HuH-7.5 (cell line): ENCODE data around the gene TFDP2.

Source experiments
- DNase-seq: peaks from one replicate; pipeline ENCODE4 v3.0.0; 2011; ENCODE audit warnings: low spot score

TFDP2 gene

DNA sequence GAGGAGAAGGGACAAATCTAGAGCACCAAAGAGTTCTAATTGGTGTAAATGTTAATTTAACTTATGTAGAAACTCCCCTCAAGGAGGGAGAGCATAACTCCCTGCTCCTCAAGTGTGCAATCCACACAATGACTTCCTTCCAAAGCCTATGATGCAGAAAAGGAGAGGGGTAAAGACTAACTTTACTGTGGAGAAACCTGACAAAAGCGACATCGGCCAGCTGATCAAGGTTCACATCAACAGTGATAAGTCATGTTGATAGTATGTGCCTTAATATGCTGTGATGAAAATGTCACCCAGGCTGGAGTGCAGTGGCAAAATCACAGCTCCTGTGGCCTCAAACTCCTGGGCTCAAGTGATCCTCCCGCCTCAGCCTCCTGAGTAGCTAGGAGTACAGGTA is 76.5 kb downstream of the TFDP2 start:
- DNase-seq = no peak

DNA sequence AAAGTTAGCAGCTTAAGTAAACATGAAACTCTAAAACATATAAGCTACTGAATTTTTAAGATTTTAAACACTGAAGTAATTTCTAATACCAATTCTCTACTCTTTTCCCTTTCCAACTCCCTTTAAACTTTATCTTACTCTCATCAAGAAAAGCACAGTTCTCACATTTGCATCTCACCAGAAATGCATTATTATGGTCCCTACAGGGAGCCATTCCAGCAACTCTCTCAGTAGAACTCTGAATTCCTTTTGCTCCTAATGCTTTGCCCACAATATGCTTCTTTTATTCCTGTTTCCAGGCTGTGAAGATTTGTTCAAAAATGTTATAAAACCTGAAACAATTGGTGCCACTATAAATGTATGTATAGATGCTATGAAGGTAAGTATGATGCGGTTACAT is 83.4 kb downstream of the TFDP2 start:
- no peak for DNase-seq

DNA sequence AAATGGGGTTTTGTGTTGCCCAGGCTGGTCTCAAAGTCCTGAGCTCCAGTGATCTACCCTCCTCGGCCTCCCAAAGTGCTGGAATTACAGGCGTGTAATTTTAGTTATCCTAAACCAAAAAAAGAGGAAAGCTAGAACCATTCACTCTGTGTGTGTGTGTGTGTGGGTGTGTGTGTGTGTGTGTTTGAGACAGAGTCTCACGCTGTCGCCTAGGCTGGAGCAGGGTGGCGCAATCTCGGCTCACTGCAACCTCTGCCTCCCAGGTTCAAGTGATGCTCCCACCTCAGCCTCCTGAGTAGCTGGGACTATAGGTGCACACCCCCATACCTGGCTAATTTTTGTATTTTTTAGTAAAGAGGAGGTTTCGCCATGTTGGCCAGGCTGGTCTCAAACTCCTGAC is 84.0 kb downstream of the TFDP2 start:
- DNase-seq = no peak

DNA sequence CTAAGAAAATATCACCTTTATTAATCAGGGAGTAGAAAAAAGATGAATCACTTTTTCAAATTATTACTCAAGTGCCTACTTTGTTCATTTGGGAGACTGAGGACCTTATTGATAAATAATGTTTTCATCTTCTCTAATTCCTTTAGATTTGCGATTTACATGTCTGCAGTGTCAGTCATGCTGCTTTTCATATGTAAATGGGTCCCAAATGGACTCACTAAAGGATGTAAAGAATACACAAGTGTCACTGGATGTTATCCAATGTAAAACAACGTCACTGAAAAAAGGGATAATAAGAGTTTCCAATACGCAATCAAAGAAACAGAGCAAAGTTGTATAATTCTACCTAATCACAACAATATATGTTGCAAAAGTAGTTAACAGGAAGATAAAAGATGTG is 84.9 kb downstream of the TFDP2 start:
- no peak for DNase-seq

DNA sequence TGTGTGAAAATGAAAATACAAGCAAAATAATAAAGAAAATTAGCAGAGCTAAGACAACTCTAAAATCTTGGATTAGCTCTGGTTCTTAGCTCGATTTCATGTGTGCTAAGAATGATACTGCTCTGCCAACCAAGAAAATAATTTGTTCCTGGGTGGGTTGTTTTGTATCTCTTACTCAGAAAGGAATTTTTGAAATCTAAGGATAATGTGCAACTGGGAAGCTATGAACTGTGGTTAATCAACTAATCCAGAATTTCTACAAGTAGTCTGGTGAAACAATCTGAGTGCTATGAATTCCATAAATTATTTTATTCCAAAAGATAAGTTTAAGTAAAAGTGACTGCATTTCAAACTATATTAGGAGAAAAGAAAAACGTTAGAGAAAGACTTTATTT is 92.0 kb downstream of the TFDP2 start:
- no peak for DNase-seq

DNA sequence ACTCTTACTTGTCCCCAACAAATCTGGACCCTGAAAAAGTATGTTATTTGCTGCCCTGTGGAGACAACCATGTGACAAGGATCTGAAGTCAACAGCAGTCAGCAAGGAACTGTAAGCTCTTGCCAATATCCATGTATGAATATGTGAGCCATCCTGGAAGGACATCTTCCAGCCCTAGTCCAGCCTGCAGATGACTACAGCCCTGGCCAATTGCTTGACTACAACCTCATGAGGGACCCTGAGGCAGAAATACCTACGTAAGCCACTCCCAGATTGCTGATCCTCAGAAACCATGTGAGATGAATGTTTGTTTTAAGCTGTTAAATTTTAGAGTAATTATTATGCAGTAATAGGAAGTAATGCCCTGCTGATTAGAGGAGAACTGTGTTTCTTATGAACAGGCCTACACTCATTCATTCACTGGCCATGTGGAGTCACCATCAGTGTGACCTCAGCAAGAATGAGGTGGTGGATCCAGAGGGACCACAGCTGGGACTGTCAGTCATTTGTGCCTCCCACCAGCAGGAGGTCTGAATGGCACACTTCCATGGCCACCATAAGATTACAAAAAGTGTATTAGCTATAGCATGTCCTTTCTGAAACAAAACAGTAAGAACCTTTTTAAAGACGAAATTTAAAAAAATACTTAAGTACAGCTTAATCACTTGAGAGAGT is 92.6 kb downstream of the TFDP2 start:
- no peak for DNase-seq

DNA sequence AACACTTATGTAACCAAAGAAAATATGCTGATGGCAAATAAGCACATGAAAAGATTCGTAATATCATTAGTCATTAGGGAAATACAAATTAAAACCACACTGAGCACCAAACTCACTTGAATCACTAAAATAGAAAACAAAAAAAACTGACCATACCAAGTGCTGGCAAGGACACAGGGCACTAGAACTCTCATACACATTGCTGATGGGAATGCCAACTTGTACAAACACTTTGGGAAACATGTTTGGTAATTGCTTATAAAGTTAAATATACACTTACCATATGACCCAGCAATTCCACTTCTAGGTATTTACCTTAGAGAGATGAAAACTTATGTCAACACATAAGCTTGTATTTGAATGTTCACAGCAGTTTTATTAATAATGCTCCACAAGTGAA is 95.5 kb downstream of the TFDP2 start:
- DNase-seq = no peak

DNA sequence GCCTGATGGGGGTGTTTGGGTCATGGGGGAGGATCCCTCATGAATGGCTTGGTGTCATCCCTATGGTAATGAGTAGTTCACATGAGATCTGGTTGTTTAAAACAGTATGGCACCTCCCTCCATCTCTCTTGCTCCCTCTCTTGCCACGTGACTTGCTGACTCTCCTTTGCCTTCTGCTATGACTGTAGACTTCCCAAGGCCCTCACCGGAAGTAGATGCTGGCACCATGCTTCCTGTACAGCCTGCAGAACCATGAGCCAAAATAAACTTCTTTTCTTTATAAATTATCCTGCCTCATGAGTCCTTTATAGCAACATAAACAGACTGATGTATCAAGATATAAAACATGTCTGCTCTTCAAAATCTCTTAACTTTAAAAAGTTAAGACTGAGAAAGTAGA is 96.1 kb downstream of the TFDP2 start:
- no peak for DNase-seq

DNA sequence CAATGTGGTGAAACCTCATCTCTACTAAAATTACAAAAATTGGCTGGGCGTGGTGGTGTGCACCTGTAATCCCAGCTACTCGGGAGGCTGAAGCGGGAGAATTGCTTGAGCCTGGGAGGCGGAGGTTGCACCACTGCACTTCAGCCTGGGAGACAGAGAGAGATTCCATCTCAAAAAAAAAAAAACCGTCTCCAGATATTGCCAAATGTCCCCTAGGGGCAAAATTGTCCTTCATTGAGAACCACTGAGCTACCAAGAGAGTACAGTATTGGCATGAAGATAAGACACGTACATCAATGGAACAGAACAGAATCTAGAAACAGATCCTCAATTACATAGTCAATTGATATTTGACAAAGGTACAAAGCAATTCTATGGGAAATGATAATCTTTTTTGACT is 98.0 kb downstream of the TFDP2 start:
- DNase-seq = no peak

DNA sequence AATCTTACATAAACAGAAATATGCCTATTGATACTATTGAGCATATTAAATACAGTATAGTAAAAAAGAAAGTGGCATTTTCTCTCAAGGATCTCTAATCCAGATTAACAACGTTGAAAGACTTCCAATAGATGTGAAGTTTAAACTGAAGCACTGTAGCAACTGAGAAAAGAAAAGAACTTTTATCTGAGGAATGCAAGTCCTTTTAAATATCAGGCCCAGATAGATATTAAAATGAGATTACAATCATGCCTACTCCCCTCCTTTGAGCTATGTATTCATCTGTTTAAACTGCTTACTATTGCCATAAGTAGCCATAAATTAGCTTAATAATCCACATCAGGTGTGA is 102.3 kb downstream of the TFDP2 start:
- DNase-seq = no peak

DNA sequence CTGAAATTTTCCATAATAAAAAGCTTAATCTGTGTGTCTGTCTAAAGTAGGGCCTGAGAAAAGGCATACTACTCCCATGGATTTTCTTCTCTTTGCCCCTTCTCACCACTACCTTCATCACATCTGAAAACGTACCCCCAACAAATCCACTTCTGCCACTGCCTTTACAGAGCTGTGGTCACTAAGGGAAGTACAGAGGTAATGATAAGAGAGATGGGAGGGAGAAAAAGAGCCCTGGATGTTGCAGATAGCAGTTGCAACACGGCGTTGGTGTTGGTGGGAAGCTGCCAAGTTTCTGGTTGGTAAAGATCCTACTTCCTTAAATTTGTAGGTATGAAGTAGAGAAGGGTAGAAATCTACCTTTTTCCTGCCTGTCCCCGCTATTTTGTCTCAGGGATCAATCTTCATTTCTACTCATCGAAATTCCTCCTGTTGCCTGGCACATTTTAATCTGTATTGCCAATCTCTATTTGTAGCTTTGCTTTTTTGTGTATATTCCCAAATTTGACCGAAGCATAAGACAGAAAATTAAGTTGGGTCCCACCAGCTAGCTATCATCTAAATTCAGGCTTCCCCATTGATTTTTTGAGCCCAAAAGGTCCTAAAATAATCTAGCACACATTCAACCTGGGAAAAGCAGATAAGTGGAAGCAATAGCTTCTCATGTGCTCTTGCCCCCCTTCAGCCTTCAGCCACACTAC is 102.9 kb downstream of the TFDP2 start:
- no peak for DNase-seq

DNA sequence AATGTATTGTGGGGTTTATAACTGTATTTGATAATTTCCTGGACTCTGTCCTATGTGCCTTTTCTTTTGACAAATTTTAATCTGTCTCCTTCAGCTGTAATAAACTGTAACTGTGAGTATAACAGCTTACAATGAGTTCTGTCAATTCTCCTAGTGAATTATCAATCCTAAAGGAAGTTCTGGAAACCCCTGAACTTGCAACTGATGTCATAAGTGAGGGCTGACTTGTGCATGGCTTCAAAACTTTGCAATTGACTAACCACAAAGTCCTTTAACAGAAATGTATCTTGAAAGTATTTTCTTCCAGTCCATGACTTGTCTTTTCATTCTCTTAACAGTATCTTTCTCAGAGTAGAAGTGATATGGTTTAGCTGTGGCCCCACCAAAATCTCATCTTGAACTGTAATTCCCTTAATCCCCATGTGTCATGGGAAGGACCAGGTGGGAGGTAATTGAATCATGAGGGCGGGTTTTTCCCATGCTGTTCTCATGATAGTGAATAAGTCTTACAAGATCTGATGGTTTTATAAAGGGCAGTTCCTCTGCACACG is 108.3 kb downstream of the TFDP2 start:
- DNase-seq = no peak

DNA sequence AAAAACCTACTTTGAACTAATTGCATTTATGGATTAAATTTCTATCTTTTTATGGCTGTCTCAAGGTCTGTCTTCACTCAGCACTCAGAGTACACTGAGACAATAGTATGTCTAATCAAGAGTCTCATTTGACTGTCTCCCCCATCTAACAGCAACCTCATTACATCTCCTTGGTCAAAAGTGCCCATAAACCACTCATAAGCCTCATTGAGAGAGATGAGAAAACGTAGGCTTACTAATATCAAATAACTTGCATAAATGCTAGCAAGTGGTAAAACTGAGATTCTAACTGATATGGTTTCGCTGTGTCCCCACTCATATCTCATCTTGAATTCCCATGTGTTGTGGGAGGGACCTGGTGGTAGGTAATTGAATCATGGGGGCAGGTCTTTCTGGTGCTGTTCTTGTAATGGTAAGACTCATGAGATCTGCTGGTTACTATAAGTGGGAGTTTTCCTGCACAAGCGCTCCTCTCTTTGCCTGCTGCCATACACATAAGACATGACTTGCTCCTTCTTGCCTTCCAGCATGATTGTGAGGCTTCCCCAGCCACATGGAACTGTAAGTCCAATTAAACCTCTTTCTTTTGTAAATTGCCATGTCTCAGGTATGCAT is 113.9 kb downstream of the TFDP2 start:
- DNase-seq = no peak

DNA sequence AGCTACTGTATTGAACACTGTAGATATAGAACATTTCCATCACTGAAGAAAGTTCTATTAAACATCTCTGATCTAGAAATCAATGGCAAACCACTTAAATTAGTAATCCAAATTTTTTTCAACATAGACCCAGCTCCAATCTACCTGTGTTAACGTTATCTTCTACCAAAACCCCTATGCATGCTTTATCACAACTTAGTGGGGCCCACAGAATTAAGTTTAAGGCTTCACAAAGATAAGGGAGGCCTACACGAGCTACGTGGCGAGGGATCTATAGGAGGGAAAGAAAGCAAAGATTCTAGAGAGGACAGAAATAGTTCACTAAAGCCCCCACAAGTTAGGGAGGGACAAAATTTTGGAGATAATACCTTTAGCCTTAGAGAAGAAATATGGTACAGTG is 116.1 kb downstream of the TFDP2 start:
- DNase-seq = no peak

DNA sequence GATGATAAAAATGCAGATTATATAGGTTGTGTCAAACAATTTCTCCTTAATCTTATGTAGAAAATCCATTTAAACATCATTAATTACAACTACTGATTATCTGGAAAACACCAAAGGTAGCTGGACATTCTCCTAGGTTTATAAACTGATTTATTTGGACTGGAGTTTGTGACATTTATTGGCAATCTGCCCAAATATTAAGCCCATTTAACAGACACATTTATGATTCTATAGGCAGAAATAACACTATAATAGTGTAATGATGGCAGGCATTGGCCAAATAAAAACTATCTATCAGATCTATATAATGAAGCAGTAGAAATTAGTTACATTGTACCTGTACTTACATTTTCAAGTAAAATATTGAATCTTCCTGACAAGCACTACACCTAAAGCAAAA is 117.8 kb downstream of the TFDP2 start:
- no peak for DNase-seq

DNA sequence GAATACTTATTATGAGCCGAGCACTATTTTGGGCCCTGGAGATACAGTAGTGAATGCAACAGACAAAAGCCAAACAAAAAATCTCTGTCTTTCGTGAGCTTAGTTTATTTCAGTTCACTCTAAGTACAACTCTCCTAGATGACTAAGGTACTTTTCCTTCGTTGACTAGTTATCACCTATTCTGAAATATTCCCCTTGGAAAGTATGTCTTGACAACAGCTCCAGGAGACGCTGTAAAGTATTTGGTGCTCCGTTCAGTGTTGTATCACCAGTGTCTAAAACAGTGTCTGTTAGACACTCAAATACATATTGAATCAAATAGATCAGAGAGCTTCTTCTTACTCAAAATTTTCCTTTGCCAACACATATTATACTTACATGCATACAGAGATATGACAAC is 119.6 kb downstream of the TFDP2 start:
- no peak for DNase-seq

DNA sequence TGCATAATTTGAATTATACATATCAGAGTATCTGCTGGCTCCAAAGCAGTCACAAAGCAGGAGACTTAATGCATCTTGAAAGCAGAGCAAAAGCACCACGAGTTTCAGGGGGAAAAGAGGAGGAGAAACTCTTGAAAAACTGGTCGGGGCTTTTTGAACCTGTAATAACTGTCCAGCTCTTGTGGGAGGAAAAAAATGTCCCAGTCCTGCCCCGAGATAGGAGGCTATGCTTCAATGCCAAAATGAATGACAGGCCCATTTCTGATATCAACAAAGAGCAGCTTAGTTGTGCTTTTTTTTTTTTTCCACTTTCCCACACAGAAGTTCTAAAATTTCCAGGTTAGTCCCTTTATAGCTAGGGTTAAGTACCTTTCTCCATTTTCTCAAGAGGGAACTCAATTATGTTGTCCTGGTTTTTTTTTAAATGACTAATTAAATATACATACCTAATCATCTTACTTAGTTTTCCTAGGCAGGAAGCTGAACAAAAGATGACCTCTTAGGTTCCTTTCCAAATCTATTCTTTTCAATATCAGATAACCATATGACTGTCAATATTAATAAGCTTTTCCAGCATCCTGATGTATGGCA is 120.2 kb downstream of the TFDP2 start:
- DNase-seq = no peak

DNA sequence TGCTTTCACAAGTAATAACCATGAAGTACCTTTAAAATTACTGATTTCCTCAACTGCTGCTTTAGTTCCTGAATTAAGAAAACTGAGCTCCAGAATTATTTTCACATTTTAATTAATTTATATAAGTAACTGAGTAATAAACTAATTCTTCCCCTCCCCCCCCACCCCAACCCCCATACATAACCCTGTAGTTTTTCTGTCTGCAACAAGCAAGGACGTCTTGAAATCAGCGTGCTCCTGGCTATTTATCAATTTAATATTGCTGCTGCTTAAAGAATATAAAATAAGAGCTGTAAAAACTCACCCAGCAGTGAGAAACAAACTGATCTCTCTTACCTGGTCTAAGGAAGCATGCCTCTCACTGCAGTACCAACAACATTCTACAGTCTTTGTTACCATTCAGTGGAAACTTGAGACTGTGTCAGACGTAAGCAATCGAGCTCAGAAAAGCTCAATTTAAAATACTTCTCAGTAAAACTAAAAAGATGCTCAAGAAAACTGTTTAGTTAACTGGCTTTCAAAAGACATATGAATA is 121.0 kb downstream of the TFDP2 start:
- no peak for DNase-seq

DNA sequence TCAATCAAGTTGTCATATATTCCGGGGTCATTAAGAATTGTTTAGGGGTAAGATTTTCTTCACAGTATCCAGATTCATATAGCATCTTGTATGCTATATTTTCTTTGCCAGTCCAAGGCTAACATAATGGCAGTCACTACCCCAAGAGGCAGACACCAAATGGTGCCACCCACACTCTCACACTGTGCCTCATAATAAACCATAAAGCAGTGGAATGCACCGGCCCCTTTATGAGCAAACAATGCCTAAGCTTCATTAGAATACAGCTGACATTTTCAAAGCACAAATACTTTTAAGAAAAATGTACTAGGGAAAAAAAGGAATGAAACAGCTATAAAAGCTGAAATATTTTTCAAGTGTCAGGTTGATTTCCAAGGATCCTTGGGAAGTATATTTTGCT is 121.6 kb downstream of the TFDP2 start:
- no peak for DNase-seq

DNA sequence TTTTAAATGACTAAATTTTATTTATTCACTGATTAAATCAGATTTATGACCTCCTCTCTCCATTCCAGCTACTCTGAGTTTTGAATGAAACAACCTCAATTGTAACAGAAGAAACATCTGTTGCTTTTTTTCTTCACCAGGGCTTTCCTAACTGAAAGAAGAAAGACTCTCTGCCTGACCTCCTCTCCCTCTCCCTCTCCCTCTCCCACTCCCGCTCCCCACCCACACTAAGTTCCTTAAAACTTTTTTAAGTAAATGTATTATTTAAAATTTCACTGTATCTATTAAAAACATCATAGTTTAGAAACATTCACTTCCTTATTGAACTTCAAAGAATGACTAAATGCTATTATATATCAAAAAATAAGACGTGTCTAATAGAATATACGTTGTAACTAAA is 122.0 kb downstream of the TFDP2 start:
- no peak for DNase-seq

DNA sequence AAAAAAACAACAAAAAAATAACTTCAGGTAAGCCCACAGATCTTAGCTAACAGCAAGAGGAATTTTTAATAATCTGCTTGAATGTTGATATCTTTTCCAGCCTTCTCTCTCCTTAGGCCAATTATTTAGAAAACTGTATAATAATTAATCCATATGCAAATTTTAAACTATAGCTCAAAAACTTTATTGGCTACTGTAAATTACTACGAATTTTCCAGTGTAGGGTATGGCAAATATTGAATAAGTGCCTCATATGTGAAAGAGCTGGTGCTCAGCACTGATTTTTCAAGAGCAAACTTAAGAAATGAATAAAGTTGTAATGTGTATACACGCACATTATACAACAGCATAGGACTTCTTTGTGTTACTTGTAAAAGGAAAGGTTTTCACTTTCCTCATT is 123.0 kb downstream of the TFDP2 start:
- DNase-seq = no peak

DNA sequence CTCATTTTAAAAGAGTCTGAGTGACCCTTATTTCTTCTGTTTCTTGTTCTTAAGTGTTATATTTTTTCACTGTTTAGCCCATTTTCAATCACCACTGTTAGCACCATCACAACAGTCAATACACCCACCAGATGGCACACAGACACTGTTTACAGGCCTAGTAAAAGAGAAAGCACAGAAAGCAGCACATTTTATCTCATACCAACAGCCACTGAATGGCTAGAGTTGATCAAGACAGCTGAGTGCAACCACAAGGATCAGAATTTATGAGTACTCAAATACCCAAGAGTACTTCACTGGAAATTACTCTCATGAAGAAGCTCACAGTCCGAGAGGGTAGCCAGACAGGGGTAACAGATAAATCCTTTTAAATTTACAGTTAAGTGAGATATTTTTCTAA is 127.0 kb downstream of the TFDP2 start:
- DNase-seq = no peak

DNA sequence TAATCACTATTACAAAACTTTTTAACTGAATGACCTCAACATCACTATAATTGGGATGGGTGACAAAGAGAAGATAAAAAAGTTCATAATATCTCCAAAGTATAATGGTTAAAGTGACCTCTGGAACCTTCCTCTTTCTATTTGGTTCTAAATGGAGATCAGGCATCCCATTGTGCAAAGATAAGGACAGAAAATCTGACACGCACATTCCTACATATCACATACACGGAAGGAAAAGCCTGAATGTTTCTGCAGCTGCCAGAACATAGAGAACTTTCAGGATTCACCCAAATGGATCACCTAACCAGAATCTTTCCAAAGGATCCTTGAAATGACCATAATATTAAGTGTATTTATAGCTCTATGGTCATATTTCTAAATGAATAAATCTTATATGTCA is 128.2 kb downstream of the TFDP2 start:
- DNase-seq = no peak
